Esophagus muscularis mucosa (tissue), 4 donors: Measurements from ENCODE around the gene TMCO4. TPM values are rescaled to one million over a fixed set of nuclear protein-coding genes. Genes with fewer than 3 reads are reported as not detected.
A peak's percentile ranks its signal among the peaks of the same experiment; 100 is the strongest.

Experiments
- DNase-seq: peaks from one replicate; pipeline ENCODE4 v3.0.0-alpha.2; 2017; ENCODE audit errors: extremely low spot score
- H3K27ac ChIP-seq, 4 donors: fragments of 200-600 bp; sonication (generic); replicated peaks in 1 of 4; 1 replicate in 3 of 4; 2 replicates in 1 of 4; pipeline ENCODE4 v1.5.1; 2016 to 2019; ENCODE audit warnings: mild to moderate bottlenecking in 1 of 4
- H3K27me3 ChIP-seq, 4 donors: fragments of 200-600 bp; sonication (generic); one replicate each; pipeline versions ENCODE4 v1.5.1 to v1.6.0; 2016 to 2019
- H3K36me3 ChIP-seq, 4 donors: fragments of 200-600 bp; sonication (generic); one replicate each; pipeline ENCODE4 v1.5.1; 2016 to 2019
- H3K4me1 ChIP-seq, 4 donors: fragments of 200-600 bp; sonication (generic); one replicate each; pipeline ENCODE4 v1.5.1; 2016 to 2019
- H3K4me3 ChIP-seq, 4 donors: fragments of 200-600 bp; sonication (generic); 1 replicate in 2 of 4; 2 replicates in 2 of 4; pipeline ENCODE4 v1.5.1; 2016 to 2019; ENCODE audit warnings: mild to moderate bottlenecking in 4 of 4, moderate library complexity in 1 of 4
- H3K9me3 ChIP-seq, 4 donors: fragments of 200-600 bp; sonication (generic); 1 replicate in 3 of 4; 2 replicates in 1 of 4; pipeline ENCODE4 v1.5.1; 2016 to 2019
- CTCF ChIP-seq, 3 experiments: fragments of 200-600 bp in 2 of 3; fragments of 450-650 bp in 1 of 3; sonication (generic) in 2 of 3; IDR thresholded peaks; one replicate each; pipeline ENCODE4 v1.5.1; 2017 to 2019; ENCODE audit warnings: antibody characterized with exemption in 3 of 3, mild to moderate bottlenecking in 2 of 3, moderate library complexity in 1 of 3
- EP300 ChIP-seq: sonication (generic); formaldehyde crosslinking; IDR thresholded peaks from one replicate; pipeline ENCODE4 v1.6.1; 2017; ENCODE audit warnings: antibody characterized with exemption
- POLR2A ChIP-seq: fragments of 450-650 bp; IDR thresholded peaks from one replicate; pipeline ENCODE4 v1.6.1; 2017; ENCODE audit warnings: antibody characterized with exemption, moderate library complexity, mild to moderate bottlenecking, low read depth
- POLR2AphosphoS5 ChIP-seq, 2 donors: sonication (generic); formaldehyde crosslinking; IDR thresholded peaks; one replicate each; pipeline ENCODE4 v1.6.1; 2017; ENCODE audit warnings: antibody characterized with exemption in 2 of 2
- WGBS: methylation state at CpG from one replicate; pipeline ENCODE4 v1.1.5; 2018; 5-methylcytosine and 5-hydroxymethylcytosine counted together
- intact Hi-C: fragments of 100-400 bp; cut with DNase I; formaldehyde crosslinking; loops from one replicate; pipeline ENCODE4 v1.15.1; 2023
- total RNA-seq, 4 donors: library from RNA; depleted of rRNA; stranded (reverse); fragments of >200 nt; gene quantifications; one replicate each; pipeline versions ENCODE4 v1.1.0 to v1.2.1, GENCODE V29; 2016

TMCO4 gene
- total RNA-seq, 4 donors from 2014 or later: 20.8 to 34.4 (median 25.8) TPM

GRCh38 chr1:19738076-19738475 lies 61.6 kb downstream of the TMCO4 start:
- Histone ChIP-seq H3K4me3 (no peak overlapping the region), H3K36me3 (peaks cover 0 to 44% (median 23%) of the 10 kb centered on the region in 4 donors), H3K4me1 (peaks cover 9 to 48% (median 46%) of the 10 kb centered on the region in 4 donors), H3K27me3 (no peaks in the 10 kb centered on the region), H3K9me3 (peaks cover 0 to 9% (median 0%) of the 10 kb centered on the region in 4 donors), H3K27ac (peak overlapping the region; percentile 82 to 85 (median 82))
- WGBS: 60% methylated on average over 5 of the region's 5 CpGs
- DNase-seq: no peak
- TF ChIP-seq CTCF (IDR thresholded peaks at IDR 0.05) (no peak), EP300 (no peak), POLR2AphosphoS5 (IDR thresholded peaks at IDR 0.05) (no peak)
- intact Hi-C loops: no loop called here

- Histone ChIP-seq H3K27me3 (no peaks in the 10 kb centered on the region), H3K4me3 (no peak overlapping the region), H3K27ac (peak overlapping the region; percentile 82 to 85 (median 82)), H3K9me3 (peaks cover 0 to 9% (median 0%) of the 10 kb centered on the region in 4 donors), H3K4me1 (peaks cover 9 to 48% (median 46%) of the 10 kb centered on the region in 4 donors), H3K36me3 (peaks cover 0 to 42% (median 23%) of the 10 kb centered on the region in 4 donors)
- peak; percentile 22 to 32 for TF ChIP-seq POLR2AphosphoS5 (IDR thresholded peaks at IDR 0.05)
- no peak for TF ChIP-seq EP300
- TF ChIP-seq POLR2A: no peak
- TF ChIP-seq CTCF (IDR thresholded peaks at IDR 0.05): peak in 2 of 3 experiments; percentile 13 to 32
- intact Hi-C loops: no loop called here
- 77% methylated on average over 9 of the region's 9 CpGs for WGBS
- DNase-seq: no peak
Observed at GRCh38 chr1:19737104-19737825, 62.5 kb downstream of the TMCO4 start.

DNA sequence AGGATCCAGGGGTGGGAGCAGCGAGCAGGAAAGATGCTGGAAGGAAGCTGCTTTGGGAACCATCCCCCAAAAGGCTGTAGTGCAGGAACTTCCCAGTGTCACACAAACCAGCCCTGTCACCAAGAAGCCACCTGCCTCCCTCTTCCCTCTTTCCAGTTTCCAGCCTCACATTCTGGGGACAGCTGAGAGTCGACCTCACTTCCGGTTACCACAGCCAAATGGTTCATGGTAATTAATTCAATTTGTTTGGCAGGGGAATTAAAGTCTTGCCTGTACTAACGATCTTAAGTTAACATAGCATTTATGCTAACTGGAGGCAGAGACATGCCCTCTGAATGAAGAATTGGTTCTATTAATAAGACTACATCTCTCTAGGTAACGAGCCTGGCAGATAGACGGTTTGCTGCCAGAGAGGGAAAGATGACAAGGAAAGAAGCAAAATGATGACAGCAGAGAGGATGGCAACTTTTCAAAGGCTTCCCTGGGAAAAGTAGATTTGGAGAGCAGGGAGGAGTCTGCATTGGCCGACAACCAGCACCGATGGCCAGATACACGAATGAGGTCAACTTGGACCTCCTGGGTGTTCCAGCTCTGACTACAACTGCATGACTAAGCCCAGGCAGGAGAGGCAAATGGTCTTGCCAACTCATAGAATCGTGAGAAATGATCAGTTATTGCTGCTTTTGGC lies 64.1 kb downstream of the TMCO4 start:
- peak; percentile 64 to 81 for TF ChIP-seq POLR2AphosphoS5 (IDR thresholded peaks at IDR 0.05)
- no peak for TF ChIP-seq CTCF (IDR thresholded peaks at IDR 0.05)
- Histone ChIP-seq H3K27ac (peak overlapping the region; percentile 82 to 85 (median 82)), H3K36me3 (peaks cover 6 to 48% (median 28%) of the 10 kb centered on the region in 4 donors), H3K27me3 (no peaks in the 10 kb centered on the region), H3K4me1 (peaks cover 9 to 48% (median 46%) of the 10 kb centered on the region in 4 donors), H3K4me3 (no peak overlapping the region), H3K9me3 (peaks cover 0 to 9% (median 0%) of the 10 kb centered on the region in 4 donors)
- peak; percentile 94 for DNase-seq
- WGBS: 24% methylated on average over 10 of the region's 10 CpGs
- intact Hi-C loops: no loop called here

- no peaks in the 10 kb centered on the region for H3K27me3 ChIP-seq
- intact Hi-C loops: no loop called here
- no peak for TF ChIP-seq POLR2A
- no peak for TF ChIP-seq CTCF (IDR thresholded peaks at IDR 0.05)
- peak in 1 of 2 donors; percentile 52 for TF ChIP-seq POLR2AphosphoS5 (IDR thresholded peaks at IDR 0.05)
- TF ChIP-seq EP300: no peak
- WGBS: 50% methylated on average over 4 of the region's 8 CpGs
- H3K36me3 ChIP-seq: peaks cover 6 to 47% (median 28%) of the 10 kb centered on the region in 4 donors
- peak overlapping the region; percentile 82 to 85 (median 82) for H3K27ac ChIP-seq
- peaks cover 9 to 48% (median 46%) of the 10 kb centered on the region in 4 donors for H3K4me1 ChIP-seq
- no peak for DNase-seq
- H3K9me3 ChIP-seq: peaks cover 0 to 13% (median 0%) of the 10 kb centered on the region in 4 donors
- H3K4me3 ChIP-seq: no peak overlapping the region
Observed at GRCh38 chr1:19734472-19734999, 65.2 kb downstream of the TMCO4 start.
